Diencephalon (tissue), 1 donor: ENCODE measurements around the gene FAM200C. TPM values are rescaled to one million over a fixed set of nuclear protein-coding genes. Genes with fewer than 3 reads are reported as not detected.

Experiments used
- total RNA-seq: library from RNA; depleted of rRNA; stranded (reverse); fragments of >200 nt; gene quantifications from one replicate; pipeline ENCODE4 v1.2.3, GENCODE V29; 2014

The FAM200C gene
- 28.6 TPM for total RNA-seq

DNA sequence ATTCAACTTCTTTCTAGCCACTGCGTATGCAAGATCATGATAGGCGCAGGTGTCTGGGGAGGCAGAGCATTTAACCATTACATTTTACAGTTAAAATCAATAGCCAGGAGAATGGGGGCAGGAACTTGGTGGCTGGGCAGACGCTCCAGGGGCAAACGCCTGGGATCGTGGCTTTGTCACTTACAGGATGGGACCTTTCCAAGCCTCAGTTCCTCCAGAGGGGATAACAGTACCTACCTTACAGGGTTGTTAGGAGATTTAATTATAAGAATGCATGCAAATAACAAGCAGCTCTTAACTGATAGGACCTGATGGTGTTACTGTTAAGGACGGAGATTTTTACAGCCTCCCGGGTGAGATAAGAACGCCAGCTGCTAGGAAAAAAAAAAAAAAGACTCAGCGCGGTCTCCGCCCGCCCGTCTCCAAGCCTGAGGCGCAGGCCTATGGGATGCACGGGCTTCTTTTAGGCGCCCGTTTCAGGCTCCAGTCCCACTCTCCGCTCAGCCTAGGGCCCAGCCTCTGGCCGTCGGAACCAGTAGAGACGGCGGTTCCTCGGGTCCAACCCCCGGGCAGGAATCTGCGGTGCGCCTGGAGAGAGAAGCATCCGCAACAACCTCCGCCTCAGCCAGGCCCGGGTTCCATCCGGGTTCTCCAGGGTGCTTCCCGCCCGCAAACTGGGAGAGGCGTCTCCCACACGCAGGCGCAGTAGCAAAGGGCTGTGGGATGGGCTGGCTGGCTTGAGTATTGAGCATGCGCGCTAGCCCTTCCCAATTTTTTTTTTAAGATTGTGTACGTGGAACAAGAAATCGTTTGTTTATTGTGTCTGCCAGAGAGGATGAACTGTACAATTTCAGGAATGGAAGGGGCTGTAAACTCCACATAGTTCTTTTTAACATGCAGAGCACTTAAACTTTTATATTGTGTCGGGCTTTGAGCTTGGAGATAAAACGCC lies at the start of gene FAM200C:
FAM200C (minus strand) TSS at position 653 of the 952 bp plus-strand sequence. CDS start 4,564 bp downstream, outside the sequence.

DNA sequence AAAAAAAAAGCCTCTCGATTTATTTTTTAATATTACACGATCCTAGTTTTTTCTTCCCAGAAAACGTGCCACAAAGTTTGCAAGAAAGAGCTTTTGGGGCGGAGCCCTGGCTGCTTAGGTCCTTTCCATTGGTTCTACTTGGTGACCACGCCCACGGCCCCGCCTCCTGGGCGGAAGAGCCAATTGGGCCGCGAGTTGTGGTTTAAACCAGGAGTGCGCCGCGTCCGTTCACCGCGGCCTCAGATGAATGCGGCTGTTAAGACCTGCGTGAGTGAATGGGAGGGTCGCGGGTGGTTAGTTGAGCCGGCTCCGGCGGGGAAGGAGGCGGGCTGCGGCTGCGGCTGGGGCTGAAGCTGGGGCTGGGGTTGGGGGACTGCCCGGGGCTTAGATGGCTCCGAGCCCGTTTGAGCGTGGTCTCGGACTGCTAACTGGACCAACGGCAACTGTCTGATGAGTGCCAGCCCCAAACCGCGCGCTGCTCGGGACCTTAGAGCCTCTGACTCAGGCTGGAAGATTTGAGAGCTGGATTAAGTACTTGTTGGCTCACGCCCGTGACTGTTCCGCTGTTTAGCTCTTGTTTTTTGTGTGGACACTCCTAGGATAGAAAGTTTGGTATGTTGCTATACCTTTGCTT lies 21.9 kb upstream of the FAM200C start, which contains the start of gene PTTG1:
PTTG1 (plus strand) TSS at position 231 of the 634 bp plus-strand sequence. CDS start 458 bp downstream, outside the sequence.

DNA sequence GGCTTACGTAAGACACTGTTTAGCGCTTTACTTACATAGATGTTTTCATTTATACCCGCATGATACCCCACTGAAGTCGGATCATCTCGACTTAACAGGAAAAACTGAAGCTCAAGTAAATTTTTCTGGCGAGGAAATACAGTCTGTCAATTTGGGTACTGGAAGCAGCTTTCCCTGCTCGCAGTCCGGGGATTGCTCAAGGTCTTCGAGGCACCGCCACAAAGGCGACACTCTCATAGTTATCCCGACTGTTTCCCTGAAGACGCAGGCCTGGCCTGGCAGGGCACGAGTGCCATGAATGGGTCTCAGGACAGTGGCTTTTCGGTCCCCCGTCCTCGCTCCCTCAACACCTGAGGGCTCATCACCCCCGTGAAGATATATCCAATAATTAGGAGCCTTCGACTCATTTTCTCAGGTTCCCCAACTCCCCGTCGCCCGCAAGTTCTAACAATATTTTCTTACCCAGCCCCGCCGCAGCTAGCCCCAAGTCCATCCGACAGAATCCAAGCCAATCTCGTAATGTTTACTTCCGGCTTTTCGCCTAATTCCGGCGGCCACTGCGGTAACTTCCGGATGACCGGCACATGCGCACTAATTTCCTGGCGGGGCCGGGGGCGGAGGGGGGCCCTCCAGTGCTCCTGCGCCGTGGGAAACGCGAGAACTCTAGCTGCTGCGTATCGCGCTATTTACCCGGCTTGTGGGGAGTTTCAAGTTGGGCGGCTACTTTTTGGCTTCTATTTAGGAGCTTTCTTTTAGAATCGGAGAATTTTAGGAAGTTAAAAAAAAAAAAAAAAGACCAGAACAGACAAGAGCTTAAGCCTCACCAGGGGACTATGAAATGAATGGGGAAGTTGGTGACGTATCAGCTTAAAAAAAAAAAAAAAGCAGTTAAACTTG lies 19.0 kb upstream of the FAM200C start, which contains the start of gene SLU7:
SLU7 (minus strand) TSS at position 521 of the 897 bp plus-strand sequence. CDS start 3,787 bp downstream, outside the sequence.

DNA sequence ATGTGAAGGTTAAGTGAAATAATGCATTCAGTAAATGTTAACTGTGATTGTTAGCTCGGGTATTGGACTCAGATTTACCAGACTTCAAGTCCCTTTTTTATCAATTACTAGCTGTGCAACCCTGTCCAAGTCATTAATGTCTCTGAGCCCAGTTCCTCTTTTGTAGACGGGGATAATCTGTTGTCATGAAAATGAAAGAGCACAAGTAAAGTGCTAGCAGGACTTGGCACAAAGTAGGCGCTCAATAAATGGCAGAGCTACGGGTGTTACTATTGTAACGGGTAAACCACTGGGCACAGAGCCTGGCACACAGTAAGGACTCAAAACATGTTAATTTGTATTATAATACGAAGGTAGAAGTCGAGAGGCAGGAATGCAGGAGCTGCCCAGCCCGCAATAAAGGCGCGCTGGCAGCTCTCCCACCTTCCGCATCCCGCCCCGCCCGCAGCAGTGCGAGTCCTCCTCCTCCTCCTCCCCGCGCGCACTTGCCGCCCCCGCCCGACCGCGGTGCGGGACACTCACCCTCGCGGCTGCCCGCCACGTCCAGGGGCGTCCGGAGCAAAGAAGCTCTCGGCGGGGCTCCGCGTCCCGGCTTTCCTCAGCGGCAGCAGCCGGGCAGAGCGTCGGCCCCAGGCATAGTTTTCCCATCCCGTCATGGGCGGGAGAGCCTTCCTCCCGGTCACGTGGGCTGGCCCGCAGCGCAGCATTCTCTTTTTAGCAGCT lies 29.7 kb downstream of the FAM200C start, which contains the start of gene C1QTNF2:
C1QTNF2 (minus strand) TSS at position 637 of the 723 bp plus-strand sequence. CDS start 15,615 bp downstream, outside the sequence.

Other genes with a start within 250 kb of the FAM200C start
- gene FABP6, start 170.5 kb downstream of the FAM200C start, total RNA-seq: 14.8 TPM
- 2.5 TPM for gene CCNJL, start 87.5 kb downstream of the FAM200C start, total RNA-seq
- 2.5 TPM for gene C1QTNF2, start 29.4 kb downstream of the FAM200C start, total RNA-seq
- 48.2 TPM for gene SLU7, start 19.0 kb upstream of the FAM200C start, total RNA-seq
- 28.8 TPM for gene PTTG1, start 21.8 kb upstream of the FAM200C start, total RNA-seq